H1 (cell line): Measurements from ENCODE around the gene CIROP. TPM values are rescaled to one million over a fixed set of nuclear protein-coding genes. Genes with fewer than 3 reads are reported as not detected.

Experiments
- CTCF ChIA-PET: fragments of 300-600 bp; sonication (Branson Sonifier 250); formaldehyde crosslinking; loops from one replicate; lab custom pipeline; 2021; ENCODE audit not compliant: partially characterized antibody; lab: Charles Lee
- POLR2A ChIA-PET: fragments of 300-600 bp; sonication (Branson Sonifier 250); formaldehyde crosslinking; loops from one replicate; lab custom pipeline; 2021; ENCODE audit warnings: inconsistent platforms; ENCODE audit not compliant: partially characterized antibody; lab: Charles Lee
- DNase-seq, 2 experiments: peaks; one replicate each; pipeline versions ENCODE4 v3.0.0 to v3.0.0-alpha.2; 2010 to 2022; ENCODE audit warnings: low spot score in 2 of 2, low read depth in 1 of 2, mixed read lengths in 1 of 2
- FAIRE-seq: peaks from 2 replicates; lab custom pipeline; 2011; peaks lifted over from hg19 to GRCh38; lab: Jason Lieb, UNC
- H2AFZ ChIP-seq: 2 replicates; pipeline ENCODE4 v1.8.1; 2012; ENCODE audit warnings: low read length, inconsistent platforms
- H2AK5ac ChIP-seq: 2 replicates; pipeline ENCODE4 v1.6.1; 2013; ENCODE audit warnings: low read depth, low read length
- H2BK120ac ChIP-seq: replicated peaks from 2 replicates; pipeline ENCODE3; 2013; ENCODE audit warnings: low read depth, low read length, inconsistent platforms
- H2BK12ac ChIP-seq: 2 replicates; pipeline ENCODE4 v1.6.1; 2013; ENCODE audit warnings: low read depth, low read length
- H2BK15ac ChIP-seq: 2 replicates; pipeline ENCODE4 v1.6.1; 2013; ENCODE audit warnings: low read length
- H2BK20ac ChIP-seq: 2 replicates; pipeline ENCODE4 v1.6.1; 2013; ENCODE audit warnings: low read length
- H2BK5ac ChIP-seq: 2 replicates; pipeline ENCODE4 v1.6.1; 2013; ENCODE audit warnings: low read depth, low read length
- H3K14ac ChIP-seq: 2 replicates; pipeline ENCODE4 v1.6.1; 2013; ENCODE audit warnings: inconsistent platforms; ENCODE audit not compliant: insufficient read length
- H3K18ac ChIP-seq: 2 replicates; pipeline ENCODE4 v1.6.1; 2013; ENCODE audit warnings: low read length; ENCODE audit errors: extremely low read depth
- H3K23ac ChIP-seq: 2 replicates; pipeline ENCODE4 v1.6.1; 2013; ENCODE audit warnings: inconsistent platforms; ENCODE audit not compliant: insufficient read length
- H3K23me2 ChIP-seq: 2 replicates; pipeline ENCODE4 v1.6.1; 2013; ENCODE audit warnings: low read depth, low read length
- H3K27ac ChIP-seq: 2 replicates; pipeline ENCODE4 v1.6.1; 2011; ENCODE audit warnings: low read depth, low read length, inconsistent platforms
- H3K27me3 ChIP-seq, 4 experiments: replicated peaks in 1 of 4; 1 replicate in 1 of 4; 2 replicates in 3 of 4; pipeline versions ENCODE4 v1.6.1 to v1.8.1; 2011 to 2013; ENCODE audit warnings: low read length in 3 of 4, mild to moderate bottlenecking in 3 of 4, inconsistent platforms in 2 of 4, mixed read lengths in 2 of 4, moderate library complexity in 1 of 4; ENCODE audit not compliant: control insufficient read depth in 3 of 4, insufficient read depth in 3 of 4; ENCODE audit errors: extremely low read depth in 1 of 4
- H3K36me3 ChIP-seq, 4 experiments: 2 replicates each; pipeline versions ENCODE4 v1.6.1 to v1.8.1; 2011 to 2013; ENCODE audit warnings: mild to moderate bottlenecking in 4 of 4, low read length in 3 of 4, moderate library complexity in 2 of 4, control low read depth in 1 of 4, inconsistent platforms in 1 of 4; ENCODE audit not compliant: insufficient read depth in 4 of 4, control insufficient read depth in 2 of 4
- H3K4ac ChIP-seq: replicated peaks from 2 replicates; pipeline ENCODE3; 2013; ENCODE audit warnings: low read length, low read depth, mixed read lengths, inconsistent platforms; ENCODE audit not compliant: insufficient read length
- H3K4me1 ChIP-seq, 4 experiments: replicated peaks in 1 of 4; 1 replicate in 1 of 4; 2 replicates in 3 of 4; pipeline versions ENCODE4 v1.6.1 to v1.8.1; 2011 to 2013; ENCODE audit warnings: low read length in 3 of 4, inconsistent platforms in 2 of 4, mixed read lengths in 1 of 4; ENCODE audit not compliant: insufficient read depth in 4 of 4, control insufficient read depth in 3 of 4
- H3K4me2 ChIP-seq, 2 experiments: 2 replicates each; pipeline versions ENCODE4 v1.6.1 to v1.8.1; 2011 to 2013; ENCODE audit warnings: low read depth in 2 of 2, low read length in 2 of 2, control low read depth in 1 of 2, inconsistent platforms in 1 of 2, mild to moderate bottlenecking in 1 of 2; ENCODE audit not compliant: insufficient read depth in 1 of 2
- H3K4me3 ChIP-seq, 4 experiments: fragments of 200-600, 300-600 bp in 1 of 4; sonication (generic), shearing (Covaris generic), sonication (Bioruptor Twin) in 1 of 4; 2 replicates each; pipeline versions ENCODE4 v1.5.1 to v1.8.1; 2011 to 2016; ENCODE audit warnings: low read length in 4 of 4, low read depth in 3 of 4, control low read depth in 2 of 4, inconsistent platforms in 2 of 4, mild to moderate bottlenecking in 2 of 4, mixed read lengths in 1 of 4, moderate library complexity in 1 of 4; ENCODE audit not compliant: insufficient read depth in 2 of 4; ENCODE audit errors: extremely low read depth in 1 of 4
- H3K56ac ChIP-seq: replicated peaks from 2 replicates; pipeline ENCODE3; 2013; ENCODE audit warnings: low read depth, mild to moderate bottlenecking, mixed read lengths, low read length, inconsistent platforms; ENCODE audit not compliant: insufficient read length
- H3K79me1 ChIP-seq: 2 replicates; pipeline ENCODE4 v1.6.1; 2013; ENCODE audit warnings: low read depth, low read length, control low read depth
- H3K79me2 ChIP-seq, 2 experiments: 2 replicates each; pipeline versions ENCODE4 v1.6.1 to v1.8.1; 2012 to 2013; ENCODE audit warnings: low read length in 2 of 2, mild to moderate bottlenecking in 2 of 2, inconsistent platforms in 1 of 2; ENCODE audit not compliant: insufficient read depth in 2 of 2, control insufficient read depth in 1 of 2
- H3K9ac ChIP-seq, 4 experiments: replicated peaks in 1 of 4; 1 replicate in 1 of 4; 2 replicates in 3 of 4; pipeline versions ENCODE4 v1.6.1 to v1.8.1; 2011 to 2013; ENCODE audit warnings: low read depth in 3 of 4, low read length in 3 of 4, control low read depth in 2 of 4, mild to moderate bottlenecking in 2 of 4, moderate library complexity in 2 of 4, inconsistent platforms in 1 of 4; ENCODE audit errors: extremely low read depth in 1 of 4
- H3K9me3 ChIP-seq, 2 experiments: 2 replicates each; pipeline versions ENCODE4 v1.6.1 to v1.8.1; 2012 to 2013; ENCODE audit warnings: mild to moderate bottlenecking in 2 of 2, moderate library complexity in 2 of 2, control low read depth in 1 of 2, inconsistent platforms in 1 of 2, low read depth in 1 of 2, low read length in 1 of 2, mixed read lengths in 1 of 2; ENCODE audit not compliant: insufficient read depth in 2 of 2
- H4K20me1 ChIP-seq, 2 experiments: replicated peaks in 1 of 2; 2 replicates each; pipeline versions ENCODE3 to v1.8.1; 2011 to 2013; ENCODE audit warnings: inconsistent platforms in 2 of 2, low read length in 2 of 2, mild to moderate bottlenecking in 1 of 2; ENCODE audit not compliant: insufficient read depth in 2 of 2, control insufficient read depth in 1 of 2
- H4K5ac ChIP-seq: 2 replicates; pipeline ENCODE4 v1.6.1; 2013; ENCODE audit warnings: low read length, low read depth, mixed read lengths, inconsistent platforms; ENCODE audit not compliant: insufficient read length
- H4K8ac ChIP-seq: 2 replicates; pipeline ENCODE4 v1.8.0; 2013; ENCODE audit warnings: mild to moderate bottlenecking, moderate library complexity, low read length, inconsistent platforms; ENCODE audit not compliant: insufficient read depth; ENCODE audit errors: extremely low read depth
- H4K91ac ChIP-seq: replicated peaks from 2 replicates; pipeline ENCODE3; 2013; ENCODE audit warnings: low read length, mixed read lengths, inconsistent platforms; ENCODE audit not compliant: insufficient read length
- BCL11A ChIP-seq, 2 experiments: IDR thresholded peaks; one replicate each; pipeline ENCODE4 v1.6.1; 2011; ENCODE audit warnings: low read depth in 2 of 2, low read length in 2 of 2, mild to moderate bottlenecking in 2 of 2
- CREB1 ChIP-seq: IDR thresholded peaks from 2 replicates; pipeline ENCODE4 v1.6.1; 2012; ENCODE audit warnings: inconsistent platforms
- EZH2 ChIP-seq: fragments of 200-600 bp; sonication (generic); IDR thresholded peaks from 2 replicates; pipeline ENCODE4 v1.7.1; 2012; ENCODE audit warnings: low read depth, mild to moderate bottlenecking, moderate library complexity, low read length, inconsistent platforms; ENCODE audit not compliant: severe bottlenecking
- POLR2A ChIP-seq, 2 experiments: IDR thresholded peaks; 1 replicate in 1 of 2; 2 replicates in 1 of 2; pipeline ENCODE4 v1.6.1; 2011; ENCODE audit warnings: low read depth in 2 of 2, low read length in 2 of 2, mild to moderate bottlenecking in 2 of 2; ENCODE audit errors: control extremely low read depth in 1 of 2
- TAF1 ChIP-seq: IDR thresholded peaks from 2 replicates; pipeline ENCODE4 v1.6.1; 2011; ENCODE audit warnings: mild to moderate bottlenecking, low read depth, low read length
- TCF12 ChIP-seq: IDR thresholded peaks from 2 replicates; pipeline ENCODE4 v1.6.1; 2011; ENCODE audit warnings: low read depth, mild to moderate bottlenecking, low read length
- TEAD4 ChIP-seq: IDR thresholded peaks from 2 replicates; pipeline ENCODE4 v1.6.1; 2012; ENCODE audit warnings: low read depth, low read length, inconsistent platforms, mixed read lengths
- YY1 ChIP-seq: IDR thresholded peaks from 2 replicates; pipeline ENCODE4 v1.6.1; 2011; ENCODE audit warnings: low read depth, mild to moderate bottlenecking, low read length
- whole genome bisulfite sequencing, 2 experiments: shearing (Covaris generic) in 1 of 2; methylation state at CpG; one replicate each; pipeline versions ENCODE4 v1.1.6 to v1.1.7; 2013 to 2015; ENCODE audit warnings: low lambda C conversion rate in 2 of 2, mixed read lengths in 2 of 2, inconsistent platforms in 1 of 2, low coverage in 1 of 2, missing lambda C conversion rate in 1 of 2; ENCODE audit not compliant: insufficient replicate concordance in 2 of 2, insufficient coverage in 1 of 2, insufficient read length in 1 of 2; ENCODE audit errors: extremely low coverage in 1 of 2, missing lambda C conversion rate in 1 of 2; 5-methylcytosine and 5-hydroxymethylcytosine counted together
- polyA plus RNA-seq, 7 experiments: library from polyadenylated mRNA; depleted of rRNA in 3 of 7; stranded (reverse) in 5 of 7; unstranded in 2 of 7; fragments of >200 nt in 5 of 7; fragments of 200-250 nt in 2 of 7; gene quantifications; 1 replicate in 5 of 7; 2 replicates in 1 of 7; 4 replicates in 1 of 7; pipeline versions ENCODE4 v1.2.1 to v1.2.3, GENCODE V29; 2011 to 2013; ENCODE audit warnings: missing spikeins in 2 of 7, mixed read lengths in 2 of 7
- total RNA-seq: library from RNA; stranded (reverse); fragmentation: NEBNext Ultra II Directional; extraction: Animal tissue kit (Norgen Biotek cat#: 25700); gene quantifications from 2 replicates; pipeline ENCODE4 v1.2.1, GENCODE V29; 2021
- TF ChIP-seq, protein P1 (sequence below): IDR thresholded peaks from 2 replicates; pipeline ENCODE4 v1.6.1; 2012; ENCODE audit warnings: low read length, inconsistent platforms
- TF ChIP-seq, protein P2 (sequence below): IDR thresholded peaks from 2 replicates; pipeline ENCODE4 v1.6.1; 2012; ENCODE audit warnings: inconsistent platforms

CIROP gene
- total and polyA plus RNA-seq, 2 of the 8 experiments (the other 6 are each of a cell fraction or from before 2014, with no cell fraction given) = 0.06 TPM; not detected in 1

DNA sequence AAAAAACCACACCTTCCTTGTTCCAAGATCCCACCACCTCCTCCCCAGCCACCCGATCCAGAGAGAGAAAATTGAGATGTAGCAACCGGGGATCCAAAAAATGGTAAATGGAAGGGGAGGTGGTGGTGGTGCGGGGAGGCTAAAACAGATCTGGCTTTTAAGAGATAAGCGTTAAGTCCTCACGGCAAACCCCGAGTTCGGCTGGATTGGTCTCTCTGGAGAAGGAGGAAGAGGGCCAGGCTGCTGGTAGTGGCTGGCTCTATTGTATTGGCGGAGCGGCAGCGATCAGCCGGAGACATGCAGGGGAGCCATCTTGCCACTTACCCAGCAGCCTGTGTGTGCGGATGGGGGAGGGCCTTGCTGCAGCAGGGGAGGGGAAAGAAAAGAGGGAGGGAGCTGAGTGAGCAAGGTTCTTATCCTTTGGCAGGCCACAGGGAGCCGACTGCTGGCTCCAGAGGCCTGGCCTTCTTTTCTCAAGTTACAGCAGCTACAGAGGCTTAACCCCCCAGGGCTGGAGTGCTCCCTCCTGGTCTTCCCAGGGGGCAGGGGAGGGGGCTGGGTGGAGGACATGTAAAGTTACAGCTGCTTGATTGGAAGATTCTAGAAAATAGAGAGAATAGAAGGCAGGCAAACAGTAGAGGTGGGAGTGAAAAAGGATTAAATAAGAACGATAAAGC is 33.4 kb downstream of the CIROP start:
- POLR2A ChIA-PET = interaction anchor here (0.7 to 4.0 kb wide), 31 partner anchors 8 to 235 kb away, joined by 3 to 37 read pairs (median 5); partner anchors contain the start of genes ACIN1, AJUBA, BCL2L2 and C14orf119
- Histone ChIP-seq H4K91ac (no peak overlapping the region), H2BK15ac (no peak overlapping the region), H2AFZ (no peak overlapping the region), H3K56ac (peak overlapping the region; percentile 48), H2BK20ac (no peak overlapping the region), H4K20me1 (peaks cover 14 to 16% of the 10 kb centered on the region in 2 experiments), H2BK5ac (peak overlapping the region; percentile 86), H3K79me1 (peaks cover 5% of the 10 kb centered on the region), H3K23ac (no peak overlapping the region), H3K14ac (no peak overlapping the region), H3K4ac (peak overlapping the region; percentile 35), H3K9ac (peak overlapping the region; percentile 59 to 97 (median 90)), H3K4me3 (peak overlapping the region; percentile 76 to 98 (median 89)), H3K36me3 (peaks cover 17 to 55% (median 38%) of the 10 kb centered on the region in 4 experiments), H3K23me2 (peaks cover 14% of the 10 kb centered on the region), H4K5ac (peak overlapping the region; percentile 55), H3K4me1 (peaks cover 5 to 25% (median 15%) of the 10 kb centered on the region in 4 experiments; a peak in 6 of 7 replicates), H2BK120ac (no peak overlapping the region), H3K9me3 (no peaks in the 10 kb centered on the region), H2BK12ac (no peak overlapping the region; the same call in 1 of the 2 replicates), H3K27ac (peak overlapping the region; percentile 86), H4K8ac (peak overlapping the region; percentile 30; the same call in 1 of the 2 replicates), H3K27me3 (no peaks in the 10 kb centered on the region), H3K4me2 (peak overlapping the region; percentile 92 to 99), H2AK5ac (no peak overlapping the region; the same call in 1 of the 2 replicates), H3K79me2 (peaks cover 25 to 52% of the 10 kb centered on the region in 2 experiments), H3K18ac (peak overlapping the region; percentile 99)
- CTCF ChIA-PET = interaction anchor here (0.6 to 3.0 kb wide), 16 partner anchors 9 to 1038 kb away, joined by 3 to 15 read pairs (median 3); partner anchors contain the start of gene CDH24
- FAIRE-seq (no peak), DNase-seq (peak; percentile 82 to 83)
- 5 to 100% methylated on average over 1 to 14 of the region's 14 CpGs for WGBS, 2 experiments
- peak; percentile 66 to 81 for TF ChIP-seq POLR2A (IDR thresholded peaks at IDR 0.05; ENCODE audit: control extremely low read depth in 1 of 2, low read depth in 2 of 2, low read length in 2 of 2)
- TF ChIP-seq, protein P1, sequence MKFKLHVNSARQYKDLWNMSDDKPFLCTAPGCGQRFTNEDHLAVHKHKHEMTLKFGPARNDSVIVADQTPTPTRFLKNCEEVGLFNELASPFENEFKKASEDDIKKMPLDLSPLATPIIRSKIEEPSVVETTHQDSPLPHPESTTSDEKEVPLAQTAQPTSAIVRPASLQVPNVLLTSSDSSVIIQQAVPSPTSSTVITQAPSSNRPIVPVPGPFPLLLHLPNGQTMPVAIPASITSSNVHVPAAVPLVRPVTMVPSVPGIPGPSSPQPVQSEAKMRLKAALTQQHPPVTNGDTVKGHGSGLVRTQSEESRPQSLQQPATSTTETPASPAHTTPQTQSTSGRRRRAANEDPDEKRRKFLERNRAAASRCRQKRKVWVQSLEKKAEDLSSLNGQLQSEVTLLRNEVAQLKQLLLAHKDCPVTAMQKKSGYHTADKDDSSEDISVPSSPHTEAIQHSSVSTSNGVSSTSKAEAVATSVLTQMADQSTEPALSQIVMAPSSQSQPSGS = peak; percentile 72; the same call in 1 of the 2 replicates
- TF ChIP-seq BCL11A (IDR thresholded peaks at IDR 0.05; ENCODE audit: low read depth in 2 of 2, low read length in 2 of 2) = no peak
- TF ChIP-seq YY1 = peak; percentile 96
- TF ChIP-seq TEAD4 = no peak
- TF ChIP-seq CREB1 = no peak; the same call in 1 of the 2 replicates
- peak; percentile 94 for TF ChIP-seq TAF1
- TF ChIP-seq TCF12 = 0 out of 2 replicates have a peak, but pooled peaks have one; percentile 20
- no peak for TF ChIP-seq EZH2
- TF ChIP-seq, protein P2, sequence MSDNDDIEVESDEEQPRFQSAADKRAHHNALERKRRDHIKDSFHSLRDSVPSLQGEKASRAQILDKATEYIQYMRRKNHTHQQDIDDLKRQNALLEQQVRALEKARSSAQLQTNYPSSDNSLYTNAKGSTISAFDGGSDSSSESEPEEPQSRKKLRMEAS = peak; percentile 63
